Erythroblast (primary cell): Measurements from ENCODE around the gene SSPN.

Experiments
- GATA1 ChIP-seq: IDR thresholded peaks from 2 replicates; pipeline ENCODE4 v1.6.1; 2011; ENCODE audit warnings: low read depth, mild to moderate bottlenecking, control low read depth, low read length, moderate library complexity
- POLR2A ChIP-seq: IDR thresholded peaks from 2 replicates; pipeline ENCODE4 v1.6.1; 2011; ENCODE audit warnings: mild to moderate bottlenecking, low read length

DNA sequence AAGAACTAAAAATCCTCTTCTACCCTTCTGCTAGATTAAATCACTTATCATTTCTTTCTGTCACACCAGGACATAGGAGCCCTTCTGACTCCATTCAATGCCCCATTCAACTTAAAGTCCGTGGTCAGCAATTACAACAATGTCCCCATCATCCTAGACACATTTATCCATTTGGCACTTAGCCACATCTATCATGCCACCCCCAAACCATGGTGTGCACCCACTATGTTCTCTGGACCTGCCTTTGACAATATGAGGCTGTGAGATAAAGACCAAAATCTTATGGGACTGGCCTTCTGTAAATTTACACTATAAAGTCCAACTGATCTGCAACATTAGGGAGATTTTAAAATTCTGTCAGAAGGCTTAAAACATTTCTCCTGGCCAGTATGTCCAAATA is 104.4 kb downstream of the SSPN start:
- TF ChIP-seq POLR2A (no peak), GATA1 (no peak)
